ENCODE results near the gene ENTREP1.
"Not testable (repeated sequence)": the region's sequence is repeated elsewhere in the genome, so short reads cannot be mapped to it uniquely, and the experiment has no call there.

ENTREP1 gene

GRCh38 chr9:69324549-69325401 lies at the start of gene ENTREP1:
Gene ENTREP1 (plus strand): TSS chr9:69325215. CDS start chr9:69325310, 95 bp downstream.
- no peak for DNase-seq

- no peak for DNase-seq
Observed at GRCh38 chr9:69276775-69277174, 48.2 kb upstream of the ENTREP1 start.

DNA sequence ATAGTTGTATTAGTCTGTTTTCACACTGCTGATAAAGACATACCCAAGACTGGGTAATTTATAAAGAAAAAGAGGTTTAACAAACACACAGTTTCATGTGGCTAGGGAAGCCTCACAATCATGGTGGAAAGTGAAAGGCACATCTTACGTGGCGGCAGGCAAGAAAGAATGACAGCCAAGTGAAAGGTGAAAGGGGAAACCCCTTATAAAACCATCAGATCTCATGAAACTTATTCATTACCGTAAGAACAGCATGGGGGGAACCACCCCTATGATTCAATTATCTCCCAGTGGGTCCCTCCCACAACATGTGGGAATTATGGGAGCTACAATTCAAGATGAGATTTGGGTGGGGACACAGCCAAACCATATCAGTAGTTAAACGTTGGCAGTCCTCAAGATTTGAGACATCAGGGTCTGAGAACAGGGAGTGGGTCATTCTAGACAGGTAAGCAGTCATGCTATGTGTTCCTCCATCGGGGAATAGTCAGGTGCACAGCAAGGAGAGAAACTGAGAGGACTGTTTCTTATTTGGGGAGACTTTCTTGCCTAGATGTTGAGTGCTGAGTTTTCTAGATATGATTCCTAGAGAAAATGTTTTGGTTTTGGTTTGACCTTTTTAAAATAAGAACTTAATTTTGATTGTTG lies 45.8 kb upstream of the ENTREP1 start:
- no peak for DNase-seq

DNA sequence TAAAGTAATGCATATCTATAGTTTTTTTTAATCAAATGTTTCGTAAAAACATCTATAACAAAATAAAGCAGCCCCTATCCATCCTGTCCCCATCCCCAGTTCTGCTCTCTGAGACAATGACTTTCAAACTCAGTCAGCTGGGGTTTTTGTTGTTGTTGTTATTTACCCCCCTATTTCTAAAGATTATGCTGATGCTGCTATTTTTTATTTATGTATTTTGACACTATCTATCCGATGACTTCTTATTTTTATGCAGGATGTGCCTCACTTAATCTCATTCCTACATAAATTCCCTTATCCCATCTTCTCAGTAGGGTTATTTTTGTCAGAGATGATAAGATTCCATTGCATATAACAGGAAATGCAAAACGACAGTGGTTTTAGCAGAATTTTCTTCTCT lies 45.3 kb upstream of the ENTREP1 start:
- DNase-seq = no peak

DNA sequence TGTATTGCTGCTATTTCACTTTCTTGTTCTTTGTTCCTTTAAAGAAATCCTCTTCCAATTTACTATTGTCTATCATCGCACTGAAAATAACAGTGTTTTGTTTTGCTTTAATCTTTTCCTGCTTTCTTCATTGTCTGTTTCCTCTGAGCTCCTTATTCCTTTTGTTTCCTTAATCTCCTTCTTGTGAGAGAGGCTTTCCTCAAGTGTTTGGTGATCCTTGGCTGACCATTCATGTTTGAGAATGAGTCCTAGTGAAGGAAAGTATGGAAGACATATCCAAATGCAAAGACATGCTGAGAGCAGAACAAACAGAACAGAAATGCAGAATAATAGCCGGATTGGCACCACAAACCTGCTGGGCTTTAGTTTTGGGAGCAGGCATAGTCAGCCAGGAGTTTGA lies 42.0 kb upstream of the ENTREP1 start:
- no peak for DNase-seq

- DNase-seq = no peak
Observed at GRCh38 chr9:69292078-69292477, 32.9 kb upstream of the ENTREP1 start.

GRCh38 chr9:69293156-69293555 lies 31.9 kb upstream of the ENTREP1 start:
- DNase-seq = no peak

GRCh38 chr9:69295872-69296552 lies 29.0 kb upstream of the ENTREP1 start:
- no peak for DNase-seq

GRCh38 chr9:69297300-69297980 lies 27.6 kb upstream of the ENTREP1 start:
- DNase-seq = no peak

DNA sequence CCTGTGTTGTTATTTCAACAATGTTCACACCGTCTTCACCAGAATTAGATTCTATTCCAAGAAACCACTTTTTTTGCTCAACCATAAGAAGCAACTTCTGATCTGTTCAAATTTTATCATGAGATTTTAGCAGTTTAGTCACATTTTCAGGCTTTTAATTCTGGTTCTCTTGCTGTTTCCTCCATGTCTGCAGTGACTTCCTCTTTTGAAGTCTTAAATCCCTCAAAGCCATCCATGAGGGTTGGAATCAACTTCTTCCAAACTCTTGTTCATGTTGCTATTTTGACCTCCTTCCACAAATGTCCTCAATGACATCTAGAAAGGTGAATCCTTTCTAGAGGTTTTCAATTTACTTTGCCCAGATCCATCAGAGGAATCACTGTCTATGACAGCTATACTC lies 25.7 kb upstream of the ENTREP1 start:
- DNase-seq = no peak

GRCh38 chr9:69299826-69300225 lies 25.2 kb upstream of the ENTREP1 start:
- DNase-seq = no peak

DNA sequence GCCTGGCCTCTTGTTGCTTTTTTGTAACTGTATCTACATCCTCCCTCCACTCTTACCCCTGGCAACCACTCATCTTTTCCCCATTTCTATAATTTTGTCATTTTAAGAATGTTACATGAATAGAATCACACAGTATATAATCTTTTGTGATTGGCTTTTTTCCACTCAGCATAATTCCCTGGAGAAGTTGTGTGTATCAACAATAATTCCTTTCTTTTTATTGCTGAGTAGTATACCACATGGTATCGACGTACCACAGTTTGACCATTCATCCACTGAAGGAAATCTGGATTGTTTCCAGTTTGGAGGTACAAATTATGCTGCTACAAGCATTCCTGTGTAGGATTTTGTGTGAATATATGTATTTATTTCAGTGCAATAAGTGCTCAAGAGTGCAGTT lies 21.7 kb upstream of the ENTREP1 start:
- no peak for DNase-seq

GRCh38 chr9:69306895-69307445 lies 18.0 kb upstream of the ENTREP1 start:
- DNase-seq = not testable (repeated sequence)

- DNase-seq = no peak
Observed at GRCh38 chr9:69307446-69308205, 17.4 kb upstream of the ENTREP1 start.

DNA sequence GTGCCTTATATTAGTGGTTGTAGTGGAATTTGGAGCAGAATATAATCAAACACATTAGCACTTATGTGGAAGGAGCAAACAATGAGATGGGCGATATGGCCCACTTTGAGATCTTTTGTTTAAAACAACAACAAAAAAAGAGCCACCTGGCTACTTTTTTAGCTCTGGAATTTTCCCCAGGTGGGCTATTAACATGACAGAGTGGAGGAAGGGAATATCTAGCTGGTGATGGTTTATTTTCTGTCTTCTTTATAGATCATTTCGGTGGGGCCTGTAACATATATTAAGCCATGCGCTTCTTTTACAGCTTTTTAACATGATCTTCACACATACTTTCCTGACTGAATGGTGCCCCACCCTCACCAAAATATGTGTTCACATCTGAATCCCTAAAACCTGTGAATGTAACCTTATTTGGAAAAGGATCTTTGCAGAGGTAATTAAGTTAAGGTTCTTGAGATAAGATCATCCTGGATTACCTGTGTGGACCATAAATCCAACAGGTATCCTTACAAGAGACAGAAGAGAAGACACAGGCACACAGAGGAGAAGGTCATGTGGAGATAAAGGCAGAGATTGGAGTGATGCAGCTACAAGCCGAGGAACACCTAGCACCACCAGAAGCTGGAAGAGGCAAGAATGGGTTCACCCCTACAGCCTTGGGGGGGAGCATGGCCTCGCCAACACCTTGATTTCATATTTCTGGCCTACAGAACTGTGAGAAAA lies 16.6 kb upstream of the ENTREP1 start:
- no peak for DNase-seq

GRCh38 chr9:69313175-69313574 lies 11.8 kb upstream of the ENTREP1 start:
- DNase-seq = no peak

- DNase-seq = no peak
Observed at GRCh38 chr9:69314547-69314946, 10.5 kb upstream of the ENTREP1 start.

- DNase-seq = no peak
Observed at GRCh38 chr9:69317081-69317480, 7.9 kb upstream of the ENTREP1 start.

- DNase-seq = no peak
Observed at GRCh38 chr9:69317894-69318293, 7.1 kb upstream of the ENTREP1 start.

DNA sequence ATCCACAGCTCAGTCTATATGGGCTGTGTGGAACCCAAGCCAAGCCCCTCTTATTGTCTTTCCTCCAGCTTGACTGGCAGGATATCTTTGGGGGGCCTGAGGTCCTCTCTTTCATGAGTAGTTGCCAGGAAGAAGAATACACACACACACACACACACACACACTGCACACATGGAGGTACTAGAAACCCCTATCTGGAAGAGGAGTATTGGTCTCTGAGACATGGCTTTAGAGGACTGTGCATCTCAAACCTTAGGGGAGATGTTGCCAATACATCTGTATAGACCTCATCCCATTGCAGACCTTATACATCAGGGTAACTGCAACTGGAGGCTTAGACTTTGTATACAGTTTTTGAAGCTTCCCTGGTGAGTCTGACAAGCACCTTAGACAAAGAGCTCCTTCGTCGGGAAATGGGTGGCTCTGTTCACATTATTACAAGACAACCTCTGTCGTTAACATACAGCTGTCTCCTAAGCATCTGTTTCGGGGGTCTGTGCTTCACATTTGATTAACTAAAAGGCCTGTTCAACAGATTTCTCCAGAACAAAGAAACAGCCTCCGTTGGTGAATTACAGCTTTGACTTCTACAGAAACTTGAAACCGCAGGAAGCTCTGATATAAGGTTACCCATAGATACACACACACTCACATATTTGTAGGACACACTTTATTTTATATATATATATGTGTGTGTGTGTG lies 5.5 kb upstream of the ENTREP1 start:
- DNase-seq = no peak

- no peak for DNase-seq
Observed at GRCh38 chr9:69322256-69322655, 2.8 kb upstream of the ENTREP1 start.
